ENCODE data around the gene THOC1. TPM values are rescaled to one million over a fixed set of nuclear protein-coding genes. Genes with fewer than 3 reads are reported as not detected.

Gene THOC1
- total RNA-seq, 2 experiments from 2014 or later = 56.4 to 62.2 TPM

Other genes with a start within 250 kb of the THOC1 start
- not detected for gene TUBB8B, start 218.4 kb downstream of the THOC1 start, total RNA-seq
- 100 to 1,000 TPM; 116 to 121 TPM for gene USP14, start 109.5 kb downstream of the THOC1 start, total RNA-seq
- not detected for gene COLEC12, start 232.7 kb upstream of the THOC1 start, total RNA-seq

Data from activated naive CD8-positive, alpha-beta T cell treated with anti-CD3 and anti-CD28 coated beads for 36 hours (primary cell).